ENCODE measurements around the gene SNX7.

DNA sequence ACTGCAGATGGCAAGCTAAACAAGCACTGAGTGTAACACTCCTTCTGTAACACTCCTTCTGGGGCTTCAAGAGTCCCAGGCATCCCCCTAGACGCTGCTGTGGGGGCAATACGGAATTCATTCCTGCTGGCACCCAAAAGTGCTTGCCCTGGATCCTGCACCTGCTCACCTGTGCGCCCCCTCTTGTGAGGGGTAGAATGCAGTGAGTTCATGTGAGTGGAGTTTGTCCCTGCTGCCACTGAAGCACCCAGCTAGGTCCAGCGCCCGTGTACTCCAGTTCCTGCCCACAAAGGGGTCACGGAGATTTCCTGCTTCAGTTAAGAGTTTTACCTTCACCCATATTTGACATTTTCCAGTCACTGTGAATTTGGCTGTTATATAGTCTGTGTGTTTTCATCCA, 130.0 kb downstream of the SNX7 start:
- TF ChIP-seq, protein P1, sequence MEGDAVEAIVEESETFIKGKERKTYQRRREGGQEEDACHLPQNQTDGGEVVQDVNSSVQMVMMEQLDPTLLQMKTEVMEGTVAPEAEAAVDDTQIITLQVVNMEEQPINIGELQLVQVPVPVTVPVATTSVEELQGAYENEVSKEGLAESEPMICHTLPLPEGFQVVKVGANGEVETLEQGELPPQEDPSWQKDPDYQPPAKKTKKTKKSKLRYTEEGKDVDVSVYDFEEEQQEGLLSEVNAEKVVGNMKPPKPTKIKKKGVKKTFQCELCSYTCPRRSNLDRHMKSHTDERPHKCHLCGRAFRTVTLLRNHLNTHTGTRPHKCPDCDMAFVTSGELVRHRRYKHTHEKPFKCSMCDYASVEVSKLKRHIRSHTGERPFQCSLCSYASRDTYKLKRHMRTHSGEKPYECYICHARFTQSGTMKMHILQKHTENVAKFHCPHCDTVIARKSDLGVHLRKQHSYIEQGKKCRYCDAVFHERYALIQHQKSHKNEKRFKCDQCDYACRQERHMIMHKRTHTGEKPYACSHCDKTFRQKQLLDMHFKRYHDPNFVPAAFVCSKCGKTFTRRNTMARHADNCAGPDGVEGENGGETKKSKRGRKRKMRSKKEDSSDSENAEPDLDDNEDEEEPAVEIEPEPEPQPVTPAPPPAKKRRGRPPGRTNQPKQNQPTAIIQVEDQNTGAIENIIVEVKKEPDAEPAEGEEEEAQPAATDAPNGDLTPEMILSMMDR (IDR thresholded peaks at IDR 0.05 in 2 of 3, conservative IDR thresholded peaks at IDR 0.05 in 1 of 3; ENCODE audit: borderline replicate concordance in 1 of 3, insufficient read depth in 1 of 3, low read depth in 2 of 3, low read length in 2 of 3) = no peak
- TF ChIP-seq, protein P2, sequence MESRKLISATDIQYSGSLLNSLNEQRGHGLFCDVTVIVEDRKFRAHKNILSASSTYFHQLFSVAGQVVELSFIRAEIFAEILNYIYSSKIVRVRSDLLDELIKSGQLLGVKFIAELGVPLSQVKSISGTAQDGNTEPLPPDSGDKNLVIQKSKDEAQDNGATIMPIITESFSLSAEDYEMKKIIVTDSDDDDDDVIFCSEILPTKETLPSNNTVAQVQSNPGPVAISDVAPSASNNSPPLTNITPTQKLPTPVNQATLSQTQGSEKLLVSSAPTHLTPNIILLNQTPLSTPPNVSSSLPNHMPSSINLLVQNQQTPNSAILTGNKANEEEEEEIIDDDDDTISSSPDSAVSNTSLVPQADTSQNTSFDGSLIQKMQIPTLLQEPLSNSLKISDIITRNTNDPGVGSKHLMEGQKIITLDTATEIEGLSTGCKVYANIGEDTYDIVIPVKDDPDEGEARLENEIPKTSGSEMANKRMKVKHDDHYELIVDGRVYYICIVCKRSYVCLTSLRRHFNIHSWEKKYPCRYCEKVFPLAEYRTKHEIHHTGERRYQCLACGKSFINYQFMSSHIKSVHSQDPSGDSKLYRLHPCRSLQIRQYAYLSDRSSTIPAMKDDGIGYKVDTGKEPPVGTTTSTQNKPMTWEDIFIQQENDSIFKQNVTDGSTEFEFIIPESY (IDR thresholded peaks at IDR 0.05; ENCODE audit: extremely low read depth, insufficient replicate concordance, low read length) = no peak
- TF ChIP-seq SIN3A (IDR thresholded peaks at IDR 0.05; ENCODE audit: low read depth) (no peak), SP1 (IDR thresholded peaks at IDR 0.05; ENCODE audit: low read depth) (no peak), RAD21 (IDR thresholded peaks at IDR 0.05; ENCODE audit: low read depth) (no peak), POLR2AphosphoS5 (IDR thresholded peaks at IDR 0.05; ENCODE audit: low read depth, low read length) (no peak), EZH2phosphoT487 (IDR thresholded peaks at IDR 0.05; ENCODE audit: borderline replicate concordance) (no peak), TCF7L2 (IDR thresholded peaks at IDR 0.05; ENCODE audit: borderline replicate concordance, extremely low read depth, insufficient read depth, insufficient read length) (no peak), YY1 (IDR thresholded peaks at IDR 0.05; ENCODE audit: extremely low read depth, insufficient replicate concordance, low read depth, low read length) (no peak), JUND (IDR thresholded peaks at IDR 0.05) (no peak), ZNF274 (IDR thresholded peaks at IDR 0.05; ENCODE audit: low read depth, low read length) (no peak), ELF1 (IDR thresholded peaks at IDR 0.05; ENCODE audit: borderline replicate concordance, low read depth) (no peak)

All from HCT116 (cell line).